Measurements from ENCODE around the gene PPP1R1C. TPM values are rescaled to one million over a fixed set of nuclear protein-coding genes. Genes with fewer than 3 reads are reported as not detected.
"Not testable (repeated sequence)": the region's sequence is repeated elsewhere in the genome, so short reads cannot be mapped to it uniquely, and the experiment has no call there.

PPP1R1C gene
- 0.07 TPM in 1 of 2 replicates, not detected in the other for total RNA-seq

GRCh38 chr2:181985632-181986205 lies at the start of gene PPP1R1C:
Gene PPP1R1C (plus strand): TSS chr2:181985853. CDS start chr2:181986111, 258 bp downstream.
- no peak for DNase-seq (ENCODE audit: low read depth, low spot score)

DNA sequence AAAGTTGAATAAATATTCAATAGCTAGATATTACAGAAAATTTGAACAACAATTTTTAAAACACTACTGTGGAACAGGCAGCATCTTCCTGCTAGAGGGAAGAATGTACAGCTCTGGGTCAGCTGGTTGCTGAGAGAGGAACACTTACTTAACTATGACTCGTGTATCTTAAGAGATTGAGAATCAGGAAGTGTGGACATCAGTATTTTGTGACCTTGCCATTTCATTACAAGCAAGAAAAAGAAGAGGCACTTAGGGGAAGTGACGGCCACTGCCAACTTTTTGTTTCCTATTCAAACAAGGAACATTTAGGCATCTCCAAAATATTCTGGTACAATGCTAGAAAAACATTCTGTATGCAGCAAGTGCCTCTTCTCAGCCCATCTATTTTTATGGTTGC lies 48.2 kb upstream of the PPP1R1C start:
- DNase-seq (ENCODE audit: low read depth, low spot score) = no peak

- DNase-seq (ENCODE audit: low read depth, low spot score) = no peak
Measured at GRCh38 chr2:181943411-181944124, 42.1 kb upstream of the PPP1R1C start.

- DNase-seq (ENCODE audit: low read depth, low spot score) = no peak
Measured at GRCh38 chr2:181944164-181944913, 41.3 kb upstream of the PPP1R1C start.

- DNase-seq (ENCODE audit: low read depth, low spot score) = no peak
Measured at GRCh38 chr2:181944914-181945291, 40.8 kb upstream of the PPP1R1C start.

GRCh38 chr2:181946444-181947127 lies 39.1 kb upstream of the PPP1R1C start:
- no peak for DNase-seq (ENCODE audit: low read depth, low spot score)

DNA sequence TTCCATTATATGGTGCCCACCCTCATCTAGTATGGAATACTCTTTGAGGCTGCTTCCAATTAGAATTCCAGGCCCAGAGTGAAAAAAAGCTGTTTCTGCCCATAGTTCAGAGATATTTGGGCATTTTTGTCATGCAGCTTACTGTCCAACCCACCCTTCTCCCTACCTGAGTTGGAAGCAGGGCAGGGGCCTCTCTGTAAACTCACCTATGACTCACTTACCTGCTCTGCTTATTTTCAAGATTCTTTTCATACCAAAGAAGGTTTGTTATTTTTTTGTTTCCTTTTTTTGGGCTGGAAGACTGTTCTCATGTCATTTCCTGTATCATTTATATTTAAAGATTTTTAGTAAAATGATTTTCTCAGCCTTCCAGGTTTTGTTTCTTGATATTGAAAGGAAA lies 38.4 kb upstream of the PPP1R1C start:
- DNase-seq (ENCODE audit: low read depth, low spot score) = no peak

- DNase-seq (ENCODE audit: low read depth, low spot score) = no peak
Measured at GRCh38 chr2:181948227-181948626, 37.4 kb upstream of the PPP1R1C start.

- DNase-seq (ENCODE audit: low read depth, low spot score) = no peak
Measured at GRCh38 chr2:181949047-181949446, 36.6 kb upstream of the PPP1R1C start.

GRCh38 chr2:181952404-181953226 lies 33.0 kb upstream of the PPP1R1C start:
- no peak for DNase-seq (ENCODE audit: low read depth, low spot score)

DNA sequence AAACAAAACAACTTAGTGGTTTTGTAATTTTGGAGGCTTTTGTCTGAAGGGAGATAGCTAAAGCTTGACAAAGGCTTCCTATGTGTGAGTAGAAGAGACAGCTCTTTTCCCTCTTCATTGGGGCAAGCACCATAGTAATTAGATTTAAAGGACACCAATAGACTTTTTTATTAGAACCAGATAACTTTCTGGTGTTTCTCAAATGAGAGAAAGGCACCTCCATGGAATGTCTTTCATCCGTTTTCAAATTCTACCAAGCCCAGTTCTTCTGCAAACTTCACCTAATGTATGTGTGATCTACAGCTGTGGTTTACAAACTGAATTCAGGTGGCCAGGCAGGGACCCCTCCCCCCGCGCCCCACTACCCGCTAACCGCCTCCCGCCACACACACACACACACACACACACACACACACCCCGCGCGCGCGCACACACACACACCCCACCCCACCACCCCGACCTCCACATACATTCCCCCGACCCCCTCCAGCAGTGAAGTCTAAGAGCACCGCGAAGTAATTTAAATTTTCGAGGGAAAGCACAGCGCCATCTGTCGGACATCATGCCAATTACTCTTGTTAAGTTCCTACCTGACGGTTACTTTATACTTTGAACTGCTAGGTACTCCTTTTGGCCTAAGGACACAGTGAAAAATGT lies 31.6 kb upstream of the PPP1R1C start:
- DNase-seq (ENCODE audit: low read depth, low spot score) = peak; percentile 17

GRCh38 chr2:181954538-181954883 lies 31.1 kb upstream of the PPP1R1C start:
- DNase-seq (ENCODE audit: low read depth, low spot score) = no peak

DNA sequence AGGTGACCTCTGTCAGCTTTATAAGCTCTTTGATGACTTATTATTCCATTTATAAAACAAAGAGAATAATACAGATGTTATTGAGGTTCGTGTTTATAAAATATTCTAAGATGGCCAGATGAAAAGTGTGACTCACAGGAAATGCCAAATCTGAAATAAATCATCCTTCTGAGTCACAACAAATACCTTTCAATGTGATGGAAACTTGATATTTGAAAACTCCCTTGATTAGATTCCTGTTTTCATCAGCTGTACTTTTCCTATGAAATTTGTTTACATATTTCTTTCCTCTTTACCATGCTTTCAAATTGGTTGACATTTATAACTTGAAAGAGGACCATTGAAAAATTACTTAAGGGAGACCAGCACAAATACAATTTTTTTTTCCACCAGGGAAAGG lies 30.6 kb upstream of the PPP1R1C start:
- peak; percentile 43 for DNase-seq (ENCODE audit: low read depth, low spot score)

DNA sequence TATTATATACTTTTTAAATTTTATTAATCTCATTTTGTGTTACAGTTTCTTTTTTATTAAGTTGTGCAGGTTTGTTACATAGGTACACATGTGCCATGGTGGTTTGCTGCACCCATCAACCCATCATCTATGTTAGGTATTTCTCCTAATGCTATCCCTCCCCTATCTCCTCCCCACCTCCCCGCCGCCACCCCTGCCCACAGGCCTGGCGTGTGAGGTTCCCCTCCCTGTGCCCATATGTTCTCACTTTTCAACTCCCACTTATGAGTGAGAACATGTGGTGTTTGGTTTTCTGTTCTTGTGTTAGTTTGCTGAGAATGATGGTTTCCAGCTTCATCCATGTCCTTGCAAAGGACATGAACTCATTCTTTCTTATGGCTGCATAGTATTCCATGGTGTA lies 29.8 kb upstream of the PPP1R1C start:
- DNase-seq (ENCODE audit: low read depth, low spot score) = not testable (repeated sequence)

- no peak for DNase-seq (ENCODE audit: low read depth, low spot score)
Measured at GRCh38 chr2:181957668-181958067, 28.0 kb upstream of the PPP1R1C start.

DNA sequence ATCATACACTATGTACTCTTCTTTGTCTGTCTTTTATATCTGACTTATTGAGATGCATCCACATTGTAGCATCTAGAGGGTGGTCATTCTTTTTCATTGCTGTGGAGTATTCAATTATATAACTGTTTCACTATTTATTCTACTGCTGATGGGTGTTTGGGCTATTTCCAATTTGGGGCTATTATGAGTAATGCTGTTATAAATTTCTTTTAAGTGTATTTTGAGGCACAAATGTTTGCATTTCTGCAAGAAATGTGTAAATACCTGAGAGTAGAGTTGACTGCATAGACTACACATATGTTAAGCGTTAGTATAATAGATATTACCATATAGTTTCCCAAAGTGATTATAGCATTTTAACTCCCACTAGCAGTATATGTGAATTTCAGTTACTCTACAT lies 26.9 kb upstream of the PPP1R1C start:
- no peak for DNase-seq (ENCODE audit: low read depth, low spot score)

GRCh38 chr2:181959508-181959907 lies 26.1 kb upstream of the PPP1R1C start:
- DNase-seq (ENCODE audit: low read depth, low spot score) = no peak

DNA sequence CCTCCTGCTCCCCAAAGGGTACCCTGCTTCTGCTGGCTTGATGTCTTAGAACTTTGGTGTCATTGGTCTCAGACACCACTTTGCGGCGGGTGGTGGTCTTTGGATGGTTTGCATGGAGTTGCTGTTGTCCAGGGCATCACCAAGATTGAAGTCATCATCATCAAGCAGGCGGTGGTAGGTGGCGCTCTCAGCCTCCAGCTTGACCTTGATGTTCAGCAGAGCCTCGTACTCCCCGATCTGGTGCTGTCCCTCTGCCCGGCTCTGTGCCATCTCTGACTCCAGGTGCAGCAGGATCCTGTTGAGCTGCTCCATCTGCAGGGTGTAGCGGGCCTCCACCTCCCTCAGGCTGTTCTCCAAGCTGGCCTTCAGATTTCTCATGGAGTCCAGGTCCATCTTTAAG lies 24.5 kb upstream of the PPP1R1C start:
- not testable (repeated sequence) for DNase-seq (ENCODE audit: low read depth, low spot score)

DNA sequence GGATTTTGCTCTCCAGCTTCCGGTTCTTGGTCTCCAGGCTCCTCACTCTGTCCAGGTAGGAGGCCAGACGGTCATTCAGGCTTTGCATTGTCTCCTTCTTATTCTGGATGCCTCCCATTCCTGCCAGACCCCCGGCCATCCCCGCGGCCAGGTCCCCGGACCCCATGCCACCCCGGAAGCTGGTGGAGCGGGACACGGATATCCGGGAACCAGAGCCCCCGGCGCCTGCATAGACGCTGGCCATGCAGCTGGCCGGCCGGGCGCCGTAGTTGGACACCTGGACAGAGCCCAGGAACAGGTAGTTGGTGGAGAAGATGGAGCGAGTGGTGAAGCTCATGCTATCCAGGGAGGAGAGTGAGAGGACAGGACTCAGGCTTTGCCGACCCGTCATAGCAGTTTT lies 23.5 kb upstream of the PPP1R1C start:
- no peak for DNase-seq (ENCODE audit: low read depth, low spot score)

DNA sequence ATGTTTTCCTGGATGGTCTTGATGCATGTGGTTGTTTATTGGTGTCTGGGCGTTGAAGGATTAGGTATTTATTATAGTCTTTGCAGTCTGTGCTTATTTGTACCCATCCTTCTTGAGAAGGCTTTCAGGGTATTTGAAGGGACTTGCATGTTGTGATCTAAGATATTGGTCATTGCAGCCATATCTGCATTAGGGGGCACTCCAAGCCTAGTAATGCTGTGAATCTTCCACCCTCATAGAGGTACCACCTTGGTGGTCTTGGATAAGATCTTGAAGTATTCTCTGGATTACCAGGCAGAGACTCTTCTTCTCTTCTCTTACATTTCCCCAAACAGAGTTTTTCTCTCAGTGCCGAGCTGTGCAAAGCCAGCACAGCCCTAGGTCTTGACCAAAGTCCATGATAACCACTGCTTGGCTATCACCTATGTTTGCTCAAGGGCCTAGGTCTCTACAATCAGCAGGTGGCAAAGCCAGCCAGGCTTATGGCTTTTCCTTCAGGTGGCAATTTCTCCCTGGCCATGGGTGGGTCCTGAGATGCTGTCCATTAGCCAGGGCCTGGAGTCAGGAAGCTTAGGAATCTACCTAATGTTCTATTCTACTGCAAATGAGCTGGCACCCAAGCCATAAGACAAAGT lies 15.4 kb upstream of the PPP1R1C start:
- no peak for DNase-seq (ENCODE audit: low read depth, low spot score)
